GM10248 (cell line): Measurements from ENCODE around the gene HUNK.
A peak's percentile ranks its signal among the peaks of the same experiment; 100 is the strongest.
"Not testable (repeated sequence)": the region's sequence is repeated elsewhere in the genome, so short reads cannot be mapped to it uniquely, and the experiment has no call there.

ENCODE experiments used
- CTCF ChIA-PET: fragments of 300-600 bp; sonication (Branson Sonifier 250); formaldehyde crosslinking; extraction: SDS; loops from one replicate; lab custom pipeline; 2021; ENCODE audit warnings: antibody characterized with exemption; lab: Yijun Ruan, JAX
- POLR2A ChIA-PET: fragments of 350-650 bp; sonication (Branson Sonifier 250); formaldehyde crosslinking; extraction: SDS; loops from one replicate; lab custom pipeline; 2020; ENCODE audit warnings: antibody characterized with exemption; lab: Yijun Ruan, JAX
- DNase-seq: peaks from one replicate; pipeline ENCODE4 v3.0.0; 2012; ENCODE audit errors: extremely low spot score
- CTCF ChIP-seq: IDR thresholded peaks from 2 replicates; pipeline ENCODE4 v1.5.1; 2012; ENCODE audit warnings: mild to moderate bottlenecking, low read depth; ENCODE audit errors: extremely low read depth, missing control alignments, control extremely low read depth

The HUNK gene

DNA sequence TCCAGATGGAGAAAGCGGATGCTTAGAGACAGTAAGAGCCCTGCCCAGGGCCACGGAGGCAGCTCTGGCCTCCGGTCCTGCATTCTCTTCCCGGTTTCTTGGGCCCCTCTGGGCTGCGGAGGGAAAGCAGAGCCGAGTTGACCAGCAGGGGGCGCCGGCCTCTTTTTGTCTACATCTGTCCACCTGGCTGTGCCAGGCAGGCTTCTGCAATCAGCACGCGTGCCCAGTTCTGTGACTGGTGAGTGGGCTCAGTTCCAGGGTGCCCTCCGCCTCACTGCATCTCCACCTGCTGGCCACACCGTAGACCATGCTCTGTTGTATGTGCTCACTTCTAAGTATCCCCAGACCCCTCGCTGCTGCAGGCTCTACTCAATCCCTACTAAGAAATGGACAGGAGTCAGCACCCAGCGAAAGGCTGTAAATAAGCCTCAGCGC, 6.7 kb upstream of the HUNK start:
- POLR2A ChIA-PET, result no interaction called here
- CTCF ChIA-PET, result interaction anchor here (0.7 to 4.6 kb wide), 16 partner anchors 8 to 398 kb away, joined by 3 to 31 read pairs (median 4); no protein-coding TSS in a partner anchor
- peak; percentile 70 for DNase-seq
- TF ChIP-seq CTCF, result peak; percentile 71

- ChIA-PET CTCF (no interaction called here), POLR2A (no interaction called here)
- no peak for TF ChIP-seq CTCF
- DNase-seq, result no peak
Observed at GRCh38 chr21:31869750-31870149, 3.1 kb upstream of the HUNK start.

GRCh38 chr21:31870472-31871193, 2.2 kb upstream of the HUNK start:
- no peak for DNase-seq
- TF ChIP-seq CTCF, result no peak
- CTCF ChIA-PET, result no interaction called here
- POLR2A ChIA-PET, result no interaction called here

GRCh38 chr21:31871371-31871770, 1.4 kb upstream of the HUNK start:
- POLR2A ChIA-PET, DNase-seq: not testable (repeated sequence)
- CTCF ChIA-PET, result interaction anchor here (1.1 kb wide), 1 partner anchor 9 kb away, joined by 3 read pairs; no protein-coding TSS in a partner anchor

DNA sequence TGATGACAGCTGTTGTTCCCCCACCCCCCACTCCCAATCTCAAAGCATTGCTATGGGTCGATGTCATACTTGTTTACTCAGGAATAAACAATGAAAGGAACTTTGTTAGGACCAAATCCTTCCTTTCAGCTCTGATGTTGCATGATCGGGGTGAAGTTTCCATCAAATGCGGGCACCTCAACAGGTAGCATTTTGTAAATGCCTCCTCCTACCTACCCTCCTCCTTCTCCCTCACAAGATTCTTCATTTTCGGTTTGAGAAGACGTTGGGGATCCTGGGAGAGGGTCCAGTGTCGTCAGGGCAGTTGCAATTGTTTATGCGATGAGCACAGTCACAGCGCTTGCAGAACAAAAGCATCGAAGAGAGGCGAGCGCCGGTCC, 758 bp upstream of the HUNK start:
- ChIA-PET POLR2A (no interaction called here), CTCF (interaction anchor here (0.7 to 1.1 kb wide), 2 partner anchors 9 to 10 kb away, joined by 3 read pairs; no protein-coding TSS in a partner anchor)
- no peak for DNase-seq
- no peak for TF ChIP-seq CTCF

- TF ChIP-seq CTCF, result no peak
- ChIA-PET CTCF (interaction anchor here (0.8 to 2.1 kb wide), 2 partner anchors 8 to 732 kb away, joined by 3 to 11 read pairs; no protein-coding TSS in a partner anchor), POLR2A (no interaction called here)
- DNase-seq, result no peak
Observed at GRCh38 chr21:31873275-31873695, 465 bp downstream of the HUNK start.
